Naive thymus-derived CD4-positive, alpha-beta T cell (primary cell): Measurements from ENCODE around the gene NRDE2. TPM values are rescaled to one million over a fixed set of nuclear protein-coding genes. Genes with fewer than 3 reads are reported as not detected.

ENCODE experiments used
- ATAC-seq: fragments of 150-1000 bp; cut with Tn5 transposase; 2 replicates; pipeline ENCODE4 v1.10.0; 2021; ENCODE audit warnings: mild to moderate bottlenecking, moderate library complexity
- CTCF ChIA-PET: fragments of 350-600 bp; sonication (Branson Sonifier 250); formaldehyde crosslinking; loops from one replicate; lab custom pipeline; 2021; ENCODE audit warnings: antibody characterized with exemption; lab: Charles Lee
- POLR2A ChIA-PET: fragments of 350-600 bp; sonication (Branson Sonifier 250); formaldehyde crosslinking; loops from one replicate; lab custom pipeline; 2021; ENCODE audit warnings: antibody characterized with exemption, inconsistent platforms; lab: Charles Lee
- DNase-seq, 9 donors: peaks; one replicate each; pipeline versions ENCODE4 v3.0.0 to v3.0.0-alpha.2; 2020 to 2022; ENCODE audit warnings: mixed read lengths in 1 of 9
- H3K27ac ChIP-seq: one replicate; pipeline ENCODE4 v1.7.0; 2013; ENCODE audit warnings: mild to moderate bottlenecking, low read depth, low read length, moderate library complexity
- H3K27me3 ChIP-seq, 2 donors: one replicate each; pipeline ENCODE4 v1.7.0; 2013; ENCODE audit warnings: low read length in 2 of 2, mild to moderate bottlenecking in 2 of 2, moderate library complexity in 2 of 2; ENCODE audit not compliant: control insufficient read depth in 2 of 2, insufficient read depth in 2 of 2
- H3K36me3 ChIP-seq, 3 experiments: 1 replicate in 2 of 3; 2 replicates in 1 of 3; pipeline ENCODE4 v1.7.0; 2013; ENCODE audit warnings: low read length in 3 of 3, mild to moderate bottlenecking in 3 of 3, moderate library complexity in 1 of 3; ENCODE audit not compliant: insufficient read depth in 3 of 3, control insufficient read depth in 2 of 3
- H3K4me1 ChIP-seq, 2 donors: one replicate each; pipeline ENCODE4 v1.7.0; 2013; ENCODE audit warnings: low read length in 2 of 2, mild to moderate bottlenecking in 2 of 2, moderate library complexity in 1 of 2; ENCODE audit not compliant: control insufficient read depth in 2 of 2, insufficient read depth in 2 of 2
- H3K4me3 ChIP-seq: 2 replicates; pipeline ENCODE4 v1.7.0; 2013; ENCODE audit warnings: mild to moderate bottlenecking, low read length
- H3K9me3 ChIP-seq, 3 experiments: 1 replicate in 2 of 3; 2 replicates in 1 of 3; pipeline ENCODE4 v1.7.0; 2013; ENCODE audit warnings: low read length in 3 of 3; ENCODE audit not compliant: control insufficient read depth in 2 of 3
- H3K27ac Mint-ChIP-seq, 9 donors: one replicate each; pipeline ENCODE4 v1.8.0; 2020 to 2022; ENCODE audit warnings: mixed read lengths in 9 of 9, mild to moderate bottlenecking in 8 of 9, moderate library complexity in 5 of 9, inconsistent platforms in 2 of 9
- H3K27me3 Mint-ChIP-seq, 5 donors: one replicate each; pipeline ENCODE4 v1.8.0; 2021 to 2022; ENCODE audit warnings: mixed read lengths in 5 of 5, mild to moderate bottlenecking in 1 of 5
- H3K36me3 Mint-ChIP-seq, 5 donors: one replicate each; pipeline ENCODE4 v1.8.0; 2020 to 2022; ENCODE audit warnings: mixed read lengths in 5 of 5, mild to moderate bottlenecking in 3 of 5, inconsistent platforms in 1 of 5
- H3K4me1 Mint-ChIP-seq, 7 donors: one replicate each; pipeline ENCODE4 v1.8.0; 2020 to 2022; ENCODE audit warnings: mixed read lengths in 7 of 7, mild to moderate bottlenecking in 3 of 7, inconsistent platforms in 1 of 7
- H3K4me3 Mint-ChIP-seq, 10 donors: one replicate each; pipeline ENCODE4 v1.8.0; 2020 to 2022; ENCODE audit warnings: mild to moderate bottlenecking in 10 of 10, mixed read lengths in 10 of 10, moderate library complexity in 6 of 10, inconsistent platforms in 2 of 10
- H3K9me3 Mint-ChIP-seq, 11 donors: one replicate each; pipeline ENCODE4 v1.8.0; 2020 to 2022; ENCODE audit warnings: mixed read lengths in 11 of 11, mild to moderate bottlenecking in 4 of 11, inconsistent platforms in 1 of 11, moderate library complexity in 1 of 11
- intact Hi-C, 2 donors: fragments of 100-400 bp; cut with micrococcal nuclease; formaldehyde crosslinking; loops; one replicate each; pipeline ENCODE4 v1.15.1; 2023
- polyA plus RNA-seq, 2 donors: library from polyadenylated mRNA; unstranded; fragments of 300-500 nt; fragmentation: Illumina TruSeq; gene quantifications; one replicate each; pipeline ENCODE4 v1.2.3, GENCODE V29; 2021
- total RNA-seq, 6 experiments: library from RNA in 5 of 6; stranded (reverse) in 5 of 6; gene quantifications; 1 replicate in 5 of 6; 2 replicates in 1 of 6; pipeline ENCODE4 v1.2.3 and lab custom pipeline; 2021 to 2026

The NRDE2 gene
- total and polyA plus RNA-seq, 7 experiments from 2014 or later: 8.4 to 30.2 (median 26.6) TPM

DNA sequence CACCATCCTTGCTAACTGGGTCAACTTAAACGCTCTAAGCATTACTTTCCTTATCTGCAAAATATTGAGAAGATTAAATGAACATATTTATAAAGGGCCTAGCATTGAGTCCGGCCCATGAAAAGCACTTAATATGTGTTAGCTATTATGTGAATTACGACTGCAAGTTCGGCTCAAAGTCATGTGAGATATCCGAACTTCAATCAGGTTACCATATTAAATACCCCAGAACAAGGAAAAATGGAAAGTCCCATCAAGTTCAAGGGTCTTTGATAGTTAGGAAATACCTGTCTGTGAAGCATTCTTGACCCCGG, 487 bp upstream of the NRDE2 start:
- Mint-ChIP-seq H3K4me1 (peaks cover 11 to 40% (median 38%) of the 10 kb centered on the region in 7 donors), H3K9me3 (no peaks in the 10 kb centered on the region), H3K27me3 (peaks cover 8 to 29% (median 13%) of the 10 kb centered on the region in 5 donors), H3K27ac (peak overlapping the region; percentile 86 to 97 (median 92)), H3K4me3 (peak overlapping the region; percentile 90 to 95 (median 93)), H3K36me3 (peaks cover 0 to 7% (median 0%) of the 10 kb centered on the region in 5 donors)
- Histone ChIP-seq H3K4me1 (peaks cover 0 to 9% of the 10 kb centered on the region in 2 donors), H3K27ac (peak overlapping the region; percentile 72), H3K9me3 (no peaks in the 10 kb centered on the region), H3K27me3 (no peaks in the 10 kb centered on the region), H3K4me3 (peak overlapping the region; percentile 91), H3K36me3 (no peaks in the 10 kb centered on the region)
- CTCF ChIA-PET: interaction anchor here (1.9 kb wide), 1 partner anchor 54 kb away, joined by 8 read pairs; no protein-coding TSS in a partner anchor
- intact Hi-C loops: loop anchor here (1.0 to 5.0 kb wide), 6 partner anchors 51 to 1790 kb away; partner anchors contain the start of genes CPSF2 (in 1 of the 2), NDUFB1 (in 1 of the 2), PPP4R3A (in 1 of the 2) and PSMC1 (in 1 of the 2)
- DNase-seq (no peak), ATAC-seq (no peak)
- POLR2A ChIA-PET: interaction anchor here (1.0 to 3.6 kb wide), 4 partner anchors 20 to 69 kb away, joined by 3 to 41 read pairs (median 9); partner anchors contain the start of gene CALM1

GRCh38 chr14:90330203-90331196, 1.2 kb downstream of the NRDE2 start:
- peak overlapping the region; percentile 86 to 97 (median 92) for H3K27ac Mint-ChIP-seq
- Histone ChIP-seq H3K36me3 (no peaks in the 10 kb centered on the region), H3K27me3 (no peaks in the 10 kb centered on the region), H3K27ac (no peak overlapping the region), H3K4me3 (peak overlapping the region; percentile 91), H3K9me3 (no peaks in the 10 kb centered on the region), H3K4me1 (peaks cover 0 to 9% of the 10 kb centered on the region in 2 donors)
- CTCF ChIA-PET: interaction anchor here (1.9 kb wide), 1 partner anchor 56 kb away, joined by 8 read pairs; no protein-coding TSS in a partner anchor
- ATAC-seq: no peak
- H3K36me3 Mint-ChIP-seq: peaks cover 0 to 7% (median 0%) of the 10 kb centered on the region in 5 donors
- H3K4me3 Mint-ChIP-seq: peak overlapping the region; percentile 90 to 95 (median 93)
- POLR2A ChIA-PET: interaction anchor here (0.7 to 3.6 kb wide), 5 partner anchors 52 to 1505 kb away, joined by 3 to 41 read pairs (median 7); partner anchors contain the start of gene CALM1
- intact Hi-C loops: loop anchor here (1.0 to 5.0 kb wide), 10 partner anchors 53 to 1792 kb away; partner anchors contain the start of genes CPSF2 (in 1 of the 2), EFCAB11 (in 1 of the 2), NDUFB1 (in 1 of the 2) and PPP4R3A (in 1 of the 2)
- no peak for DNase-seq
- H3K27me3 Mint-ChIP-seq: peaks cover 2 to 15% (median 3%) of the 10 kb centered on the region in 5 donors
- H3K4me1 Mint-ChIP-seq: peaks cover 20 to 52% (median 41%) of the 10 kb centered on the region in 7 donors
- no peaks in the 10 kb centered on the region for H3K9me3 Mint-ChIP-seq

DNA sequence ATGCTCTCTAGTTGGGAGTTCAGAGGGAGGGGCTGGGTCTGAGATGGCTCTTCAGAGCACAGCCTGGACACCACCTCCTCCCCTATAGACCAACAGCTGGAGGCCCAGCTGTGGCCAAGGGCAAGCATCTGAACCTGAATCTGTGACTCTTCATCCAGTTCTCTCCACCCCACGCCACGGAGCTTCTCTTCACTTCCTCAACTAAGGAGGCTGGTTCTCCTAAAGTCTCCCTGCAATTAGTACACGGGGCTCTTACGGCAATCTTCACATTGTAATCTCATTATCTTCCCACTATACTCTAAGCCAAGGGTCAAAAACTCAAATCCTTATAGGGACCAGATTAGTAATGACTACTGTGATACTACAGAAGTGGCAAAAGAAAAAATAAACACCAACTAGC, 9.8 kb downstream of the NRDE2 start:
- H3K4me3 Mint-ChIP-seq: peak overlapping the region in 1 of 10 donors; percentile 28
- intact Hi-C loops: no loop called here
- H3K36me3 Mint-ChIP-seq: peaks cover 15 to 43% (median 29%) of the 10 kb centered on the region in 5 donors
- Histone ChIP-seq H3K36me3 (peaks cover 0 to 5% (median 0%) of the 10 kb centered on the region in 3 experiments), H3K27me3 (no peaks in the 10 kb centered on the region), H3K4me1 (peaks cover 0 to 4% of the 10 kb centered on the region in 2 donors), H3K27ac (no peak overlapping the region), H3K9me3 (no peaks in the 10 kb centered on the region), H3K4me3 (no peak overlapping the region)
- H3K4me1 Mint-ChIP-seq: peaks cover 8 to 60% (median 45%) of the 10 kb centered on the region in 7 donors
- ChIA-PET CTCF (no interaction called here), POLR2A (no interaction called here)
- H3K27me3 Mint-ChIP-seq: no peaks in the 10 kb centered on the region
- no peak overlapping the region for H3K27ac Mint-ChIP-seq
- no peak for DNase-seq
- ATAC-seq: no peak
- H3K9me3 Mint-ChIP-seq: peaks cover 0 to 9% (median 0%) of the 10 kb centered on the region in 11 donors

DNA sequence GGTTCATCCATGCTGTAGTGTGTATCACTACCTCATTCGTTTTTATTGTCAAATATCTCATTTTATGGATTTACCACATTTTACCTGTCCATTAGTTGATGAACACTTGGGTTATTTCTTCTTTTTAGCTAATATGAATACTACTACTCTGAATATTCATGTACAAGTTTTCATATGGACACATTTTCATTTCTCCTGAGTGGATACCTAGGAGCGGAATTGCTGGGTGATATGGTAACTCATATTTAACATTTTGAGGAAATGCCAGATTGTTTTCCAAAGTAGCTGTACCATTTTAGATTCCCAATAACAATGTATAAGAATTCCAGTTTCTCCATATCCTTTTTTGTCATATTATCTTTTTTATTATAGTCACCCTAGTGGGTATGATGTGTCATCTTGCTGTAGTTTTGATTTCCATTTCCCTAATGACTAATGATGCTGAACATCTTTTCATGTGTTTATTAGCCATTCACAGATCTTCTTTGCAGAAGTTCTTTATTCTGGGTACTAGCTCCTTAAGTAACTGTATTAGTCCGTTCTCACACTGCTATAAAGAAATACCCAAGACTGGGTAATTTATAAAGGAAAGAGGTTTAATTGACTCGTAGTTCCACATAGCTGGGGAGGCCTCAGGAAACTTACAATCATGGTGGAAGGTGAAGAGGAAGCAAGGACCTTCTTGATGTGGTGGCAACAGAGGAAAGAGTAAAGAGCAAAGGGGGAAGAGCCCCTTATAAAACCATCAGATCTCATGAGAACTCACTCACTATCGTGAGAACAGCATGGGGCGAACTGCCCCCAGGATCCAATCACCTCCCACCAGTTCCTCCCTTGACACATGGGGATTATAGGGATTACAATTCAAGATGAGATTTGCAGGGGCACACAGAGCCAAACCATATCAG, 11.9 kb downstream of the NRDE2 start:
- Mint-ChIP-seq H3K4me1 (peaks cover 8 to 43% (median 36%) of the 10 kb centered on the region in 7 donors), H3K9me3 (peaks cover 0 to 9% (median 0%) of the 10 kb centered on the region in 11 donors), H3K27ac (peak overlapping the region in 3 of 9 donors; percentile 13 to 37 (median 22)), H3K36me3 (peaks cover 22 to 56% (median 38%) of the 10 kb centered on the region in 5 donors), H3K27me3 (no peaks in the 10 kb centered on the region), H3K4me3 (peak overlapping the region in 5 of 10 donors; percentile 1 to 57 (median 12))
- H3K4me1 ChIP-seq: peaks cover 0 to 4% of the 10 kb centered on the region in 2 donors
- ATAC-seq (no peak), DNase-seq (no peak)
- H3K36me3 ChIP-seq: peaks cover 0 to 24% (median 0%) of the 10 kb centered on the region in 3 experiments
- H3K4me3 ChIP-seq: no peak overlapping the region
- H3K9me3 ChIP-seq: no peaks in the 10 kb centered on the region
- H3K27ac ChIP-seq: no peak overlapping the region
- intact Hi-C loops: no loop called here
- H3K27me3 ChIP-seq: no peaks in the 10 kb centered on the region
- POLR2A ChIA-PET: no interaction called here
- CTCF ChIA-PET: no interaction called here

DNA sequence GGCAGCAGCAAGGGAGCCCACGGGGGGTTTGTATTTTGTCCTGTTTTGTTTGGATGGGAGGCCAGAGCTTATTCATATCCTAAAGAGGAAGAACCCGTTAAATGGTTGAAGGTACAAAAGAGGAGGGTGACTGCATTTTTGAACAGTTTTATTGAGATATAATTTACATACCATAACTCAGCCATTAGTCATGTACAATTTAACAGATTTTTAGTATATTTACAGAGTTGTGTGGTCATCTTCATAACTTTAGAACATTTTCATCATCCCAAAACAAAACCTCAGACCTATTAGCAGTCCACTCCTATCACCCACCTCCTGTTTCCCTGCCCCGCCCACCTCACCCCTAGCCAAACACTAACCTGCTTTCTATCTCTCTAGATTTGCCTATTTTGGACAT, 12.6 kb downstream of the NRDE2 start:
- H3K27ac Mint-ChIP-seq: peak overlapping the region in 2 of 9 donors; percentile 13 to 62
- Histone ChIP-seq H3K27ac (no peak overlapping the region), H3K27me3 (no peaks in the 10 kb centered on the region), H3K4me1 (peaks cover 0 to 4% of the 10 kb centered on the region in 2 donors), H3K4me3 (no peak overlapping the region), H3K36me3 (peaks cover 0 to 29% (median 0%) of the 10 kb centered on the region in 3 experiments), H3K9me3 (no peaks in the 10 kb centered on the region)
- peaks cover 8 to 38% (median 32%) of the 10 kb centered on the region in 7 donors for H3K4me1 Mint-ChIP-seq
- DNase-seq (no peak), ATAC-seq (no peak)
- peaks cover 0 to 9% (median 0%) of the 10 kb centered on the region in 11 donors for H3K9me3 Mint-ChIP-seq
- H3K27me3 Mint-ChIP-seq: no peaks in the 10 kb centered on the region
- CTCF ChIA-PET: no interaction called here
- POLR2A ChIA-PET: no interaction called here
- intact Hi-C loops: no loop called here
- H3K4me3 Mint-ChIP-seq: no peak overlapping the region
- peaks cover 22 to 53% (median 37%) of the 10 kb centered on the region in 5 donors for H3K36me3 Mint-ChIP-seq
